Upper lobe of right lung (tissue), 1 donor: ENCODE measurements around the gene CARHSP1. TPM values are rescaled to one million over a fixed set of nuclear protein-coding genes. Genes with fewer than 3 reads are reported as not detected.

Experiments used
- ATAC-seq: fragments of 200-7000 bp; cut with Tn5 transposase; one replicate; pipeline ENCODE4 v1.9.1; 2020; ENCODE audit warnings: mild to moderate bottlenecking, moderate library complexity
- DNase-seq: peaks from one replicate; pipeline ENCODE4 v3.0.0-alpha.2; 2020
- H3K27ac ChIP-seq: fragments of 200-600 bp; one replicate; pipeline ENCODE4 v1.8.0; 2022
- H3K27me3 ChIP-seq: fragments of 200-600 bp; one replicate; pipeline ENCODE4 v1.8.0; 2022; ENCODE audit warnings: mild to moderate bottlenecking
- H3K36me3 ChIP-seq: fragments of 200-600 bp; one replicate; pipeline ENCODE4 v1.8.0; 2022
- H3K4me1 ChIP-seq: fragments of 200-600 bp; one replicate; pipeline ENCODE4 v1.8.0; 2022
- H3K4me3 ChIP-seq: fragments of 200-600 bp; one replicate; pipeline ENCODE4 v1.8.0; 2022; ENCODE audit warnings: mild to moderate bottlenecking
- H3K9me3 ChIP-seq: fragments of 200-600 bp; one replicate; pipeline ENCODE4 v1.8.0; 2022
- intact Hi-C: fragments of 100-400 bp; cut with DNase I; formaldehyde crosslinking; loops from one replicate; pipeline ENCODE4 v1.11.0; 2022
- total RNA-seq: library from RNA; stranded (reverse); fragmentation: NEBNext Ultra II Directional; extraction: Animal tissue kit (Norgen Biotek cat#: 25700); gene quantifications from one replicate; pipeline ENCODE4 v1.2.1, GENCODE V29; 2021
- TF ChIP-seq, protein P1 (sequence below): fragments of 200-600 bp; IDR thresholded peaks from one replicate; pipeline ENCODE4 v1.8.0; 2022; ENCODE audit warnings: antibody characterized with exemption
- donor health status: DM: no; HTN: yes; CAD: no; lungs with severe emphysema.

The CARHSP1 gene
- total RNA-seq, 1 donor from 2014 or later, result 103 TPM

DNA sequence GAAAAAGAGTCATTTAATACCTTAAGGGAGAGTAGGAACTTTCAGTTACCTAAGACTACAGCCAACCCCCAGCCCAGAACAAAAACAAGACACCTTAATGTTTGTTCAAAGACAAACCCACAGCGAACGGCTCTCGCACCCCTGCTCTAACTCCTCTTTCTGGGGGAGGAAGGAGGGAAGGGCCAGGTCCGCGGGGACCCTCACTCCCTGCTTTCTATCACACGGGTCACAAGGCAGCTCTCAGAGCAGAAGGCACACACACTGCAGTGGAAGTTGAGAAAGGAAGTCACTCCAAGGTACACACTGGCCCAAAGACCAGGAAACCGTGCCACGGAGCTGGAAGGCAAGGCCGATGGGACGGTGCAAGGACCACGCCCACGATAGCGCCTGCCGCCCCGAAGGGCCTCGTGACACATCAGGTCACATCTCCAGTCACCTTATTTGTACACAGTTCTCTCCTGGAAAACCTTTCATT is 23.3 kb upstream of the CARHSP1 start:
- Histone ChIP-seq H3K36me3 (peaks cover 74% of the 10 kb centered on the region), H3K4me1 (no peaks in the 10 kb centered on the region), H3K27me3 (no peaks in the 10 kb centered on the region), H3K4me3 (no peak overlapping the region), H3K9me3 (no peaks in the 10 kb centered on the region), H3K27ac (no peak overlapping the region)
- ATAC-seq (no peak), DNase-seq (peak; percentile 39)
- intact Hi-C loops, result loop anchor here (5.0 kb wide), 1 partner anchor 235 kb away; no protein-coding TSS in a partner anchor
- TF ChIP-seq, protein P1, sequence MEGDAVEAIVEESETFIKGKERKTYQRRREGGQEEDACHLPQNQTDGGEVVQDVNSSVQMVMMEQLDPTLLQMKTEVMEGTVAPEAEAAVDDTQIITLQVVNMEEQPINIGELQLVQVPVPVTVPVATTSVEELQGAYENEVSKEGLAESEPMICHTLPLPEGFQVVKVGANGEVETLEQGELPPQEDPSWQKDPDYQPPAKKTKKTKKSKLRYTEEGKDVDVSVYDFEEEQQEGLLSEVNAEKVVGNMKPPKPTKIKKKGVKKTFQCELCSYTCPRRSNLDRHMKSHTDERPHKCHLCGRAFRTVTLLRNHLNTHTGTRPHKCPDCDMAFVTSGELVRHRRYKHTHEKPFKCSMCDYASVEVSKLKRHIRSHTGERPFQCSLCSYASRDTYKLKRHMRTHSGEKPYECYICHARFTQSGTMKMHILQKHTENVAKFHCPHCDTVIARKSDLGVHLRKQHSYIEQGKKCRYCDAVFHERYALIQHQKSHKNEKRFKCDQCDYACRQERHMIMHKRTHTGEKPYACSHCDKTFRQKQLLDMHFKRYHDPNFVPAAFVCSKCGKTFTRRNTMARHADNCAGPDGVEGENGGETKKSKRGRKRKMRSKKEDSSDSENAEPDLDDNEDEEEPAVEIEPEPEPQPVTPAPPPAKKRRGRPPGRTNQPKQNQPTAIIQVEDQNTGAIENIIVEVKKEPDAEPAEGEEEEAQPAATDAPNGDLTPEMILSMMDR, result no peak

DNA sequence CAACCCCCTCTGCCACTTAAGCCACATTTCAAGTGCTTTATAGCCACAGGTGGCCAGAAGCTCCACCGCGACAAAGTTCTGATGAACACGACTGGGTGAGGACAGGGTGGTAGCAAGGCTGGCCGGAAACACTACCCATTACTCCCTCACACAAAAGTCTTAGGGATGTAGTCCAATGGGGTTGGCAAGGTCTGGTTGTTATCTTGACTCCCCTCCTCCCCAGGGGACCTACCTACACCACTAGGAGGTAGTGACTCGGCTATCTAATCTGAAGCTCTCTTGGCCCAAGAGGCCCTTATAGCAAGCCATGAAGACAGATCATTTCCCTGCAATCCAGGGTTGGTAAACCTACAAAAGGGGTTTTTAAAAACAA is 21.7 kb upstream of the CARHSP1 start:
- peaks cover 58% of the 10 kb centered on the region for H3K36me3 ChIP-seq
- H3K27ac ChIP-seq, result no peak overlapping the region
- H3K4me1 ChIP-seq, result no peaks in the 10 kb centered on the region
- DNase-seq, result no peak
- H3K9me3 ChIP-seq, result no peaks in the 10 kb centered on the region
- H3K4me3 ChIP-seq, result no peak overlapping the region
- no peaks in the 10 kb centered on the region for H3K27me3 ChIP-seq
- ATAC-seq, result no peak
- intact Hi-C loops, result loop anchor here (5.0 kb wide), 1 partner anchor 233 kb away; no protein-coding TSS in a partner anchor
- TF ChIP-seq, protein P1, result no peak

DNA sequence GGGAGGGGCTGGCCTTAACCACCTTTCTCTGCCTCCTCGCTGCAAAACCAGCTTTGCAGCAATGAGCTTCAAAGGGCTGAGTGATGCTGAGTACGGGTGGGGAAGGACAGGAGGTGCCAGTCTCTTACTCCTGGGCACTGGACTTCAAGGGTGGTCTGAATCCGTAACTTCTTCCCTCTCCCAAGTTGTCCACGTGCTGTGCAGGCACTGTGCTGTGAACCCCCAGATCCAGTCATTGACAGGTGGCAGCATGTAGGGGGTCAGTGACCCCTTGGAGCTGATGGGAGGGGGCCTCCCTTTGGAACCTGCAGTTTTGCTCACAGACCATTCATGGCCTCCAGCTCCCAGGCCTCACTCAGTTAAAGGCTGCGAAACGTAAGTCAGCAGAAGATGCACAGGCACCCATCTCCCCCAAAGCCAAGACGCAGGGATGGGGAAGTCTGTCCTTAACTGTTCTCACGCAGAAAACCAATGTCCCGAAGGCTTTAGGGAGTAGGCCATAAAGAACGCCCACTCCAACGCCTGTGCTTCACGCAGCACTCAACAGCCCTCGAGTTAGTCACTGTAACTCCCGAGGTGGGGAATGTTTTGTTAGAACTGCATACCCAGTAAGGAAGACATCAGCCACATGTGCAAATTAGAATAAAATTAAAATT is 21.2 kb upstream of the CARHSP1 start:
- Histone ChIP-seq H3K9me3 (no peaks in the 10 kb centered on the region), H3K4me1 (no peaks in the 10 kb centered on the region), H3K27me3 (no peaks in the 10 kb centered on the region), H3K36me3 (peaks cover 53% of the 10 kb centered on the region), H3K4me3 (no peak overlapping the region), H3K27ac (no peak overlapping the region)
- intact Hi-C loops, result loop anchor here (5.0 to 10.0 kb wide), 2 partner anchors 233 to 325 kb away; no protein-coding TSS in a partner anchor
- ATAC-seq, result no peak
- DNase-seq, result peak; percentile 25
- TF ChIP-seq, protein P1, result no peak

DNA sequence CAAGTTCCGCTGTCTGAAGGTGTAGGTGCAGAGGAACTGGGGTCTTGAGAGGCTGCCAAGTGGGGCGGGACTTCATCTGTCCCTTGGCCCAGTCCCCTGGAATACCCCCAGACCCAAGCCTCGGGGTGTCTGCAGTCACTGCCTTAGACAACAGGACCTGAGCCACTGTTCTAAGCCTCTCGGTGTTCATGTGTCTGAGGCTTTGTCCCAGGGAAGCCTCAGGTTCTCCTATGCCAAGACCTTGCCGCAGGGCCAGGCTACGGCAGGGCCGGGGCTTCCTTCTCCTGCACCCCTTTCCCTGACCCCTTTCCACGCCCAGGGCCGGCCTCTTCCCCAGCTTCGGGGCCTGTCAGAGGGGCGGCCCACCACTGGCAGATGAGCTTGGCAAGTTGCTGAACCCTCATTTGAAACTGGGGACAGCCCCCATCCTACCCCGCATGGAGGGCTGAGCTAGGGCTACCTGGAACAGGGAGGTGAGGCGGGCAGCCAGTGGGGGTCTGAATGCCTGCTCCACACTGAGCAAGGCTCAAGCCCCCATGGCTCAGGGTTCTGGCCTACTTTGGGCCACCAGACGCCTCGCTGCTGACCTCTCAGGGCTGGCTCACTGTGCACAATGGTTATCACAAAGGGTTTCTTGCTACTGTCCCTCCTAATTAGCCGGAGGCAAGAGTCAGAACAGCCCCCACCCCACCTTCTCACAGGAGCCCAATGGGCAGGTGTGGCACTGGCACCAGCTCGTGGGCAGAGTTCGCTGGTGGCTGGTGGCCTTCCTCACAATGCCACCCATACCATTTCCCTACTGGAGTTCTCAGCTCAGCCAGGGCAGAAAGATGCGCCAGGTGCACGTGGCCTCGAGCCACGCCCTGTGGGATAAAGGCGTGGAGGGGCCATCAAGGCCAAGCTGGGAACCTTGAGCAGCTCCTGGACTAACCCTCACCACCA is 20.4 kb upstream of the CARHSP1 start:
- Histone ChIP-seq H3K27me3 (no peaks in the 10 kb centered on the region), H3K36me3 (peaks cover 45% of the 10 kb centered on the region), H3K4me3 (no peak overlapping the region), H3K9me3 (no peaks in the 10 kb centered on the region), H3K4me1 (no peaks in the 10 kb centered on the region), H3K27ac (no peak overlapping the region)
- DNase-seq (peak; percentile 53), ATAC-seq (no peak)
- TF ChIP-seq, protein P1, result no peak
- intact Hi-C loops, result loop anchor here (10.0 kb wide), 1 partner anchor 324 kb away; no protein-coding TSS in a partner anchor

DNA sequence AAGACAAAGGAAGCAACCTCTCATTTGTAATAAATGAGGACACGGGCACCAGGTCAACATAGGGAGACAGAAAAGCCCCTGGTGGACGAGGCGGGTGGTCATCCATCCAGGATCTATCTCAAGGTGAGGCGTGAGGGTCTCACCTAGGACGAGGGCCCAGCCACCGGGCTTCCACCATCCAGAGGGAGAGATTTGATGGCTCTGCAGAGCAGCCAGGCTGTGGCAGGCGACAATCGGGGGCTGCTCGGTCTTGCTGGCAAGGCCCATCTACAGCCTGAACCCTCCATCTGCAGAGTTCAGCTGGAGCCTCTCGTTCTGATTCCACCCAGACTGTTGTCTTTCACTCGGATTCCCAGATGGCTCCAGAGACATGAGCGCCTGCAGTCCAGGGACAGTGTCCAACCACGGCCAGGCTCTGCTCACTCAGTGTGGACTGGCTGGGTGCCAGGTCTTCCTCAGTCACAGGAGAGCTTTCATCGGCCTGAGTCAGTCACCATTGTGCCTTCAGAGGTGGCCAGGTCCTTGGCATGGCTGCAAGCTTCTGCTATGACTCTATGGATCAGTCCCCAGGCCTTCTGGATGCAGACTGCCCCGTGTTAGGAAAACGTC is 19.2 kb upstream of the CARHSP1 start:
- H3K27ac ChIP-seq, result no peak overlapping the region
- no peak for ATAC-seq
- peak; percentile 63 for DNase-seq
- intact Hi-C loops, result loop anchor here (10.0 kb wide), 1 partner anchor 323 kb away; no protein-coding TSS in a partner anchor
- H3K9me3 ChIP-seq, result no peaks in the 10 kb centered on the region
- no peaks in the 10 kb centered on the region for H3K4me1 ChIP-seq
- TF ChIP-seq, protein P1, result no peak
- H3K36me3 ChIP-seq, result peaks cover 34% of the 10 kb centered on the region
- H3K27me3 ChIP-seq, result peaks cover 3% of the 10 kb centered on the region
- no peak overlapping the region for H3K4me3 ChIP-seq
